C4-2B (cell line): Measurements from ENCODE around the gene DIO3.

Experiments
- CTCF ChIP-seq: fragments of 450-650 bp; conservative IDR thresholded peaks from 2 replicates; pipeline ENCODE4 v1.5.1; 2017; ENCODE audit warnings: mild to moderate bottlenecking
- ZFX ChIP-seq: fragments of 450-650 bp; IDR thresholded peaks from 2 replicates; pipeline ENCODE4 v1.6.1; 2017

GRCh38 chr14:101537286-101537685 is 24.0 kb upstream of the DIO3 start:
- no peak for TF ChIP-seq CTCF
- no peak for TF ChIP-seq ZFX
